K562 (cell line): ENCODE measurements around the gene PRSS27. TPM values are rescaled to one million over a fixed set of nuclear protein-coding genes. Genes with fewer than 3 reads are reported as not detected.
A peak's percentile ranks its signal among the peaks of the same experiment; 100 is the strongest.

Experiments used
- ATAC-seq: fragments of 200-7000 bp; cut with Tn5 transposase; 3 replicates; pipeline ENCODE4 v1.9.1; 2020; ENCODE audit warnings: moderate library complexity
- BruUV-seq: library from RNA; stranded (reverse); fragments of 400-500 nt; replicated peaks from 2 replicates; lab custom pipeline; 2021; lab: Mats Ljungman, UMichigan
- CTCF ChIA-PET: fragments of 300-600 bp; formaldehyde crosslinking; extraction: SDS; loops from one replicate; lab custom pipeline; 2021; ENCODE audit warnings: low intra/inter-chr PET ratio; lab: Yijun Ruan, JAX
- POLR2A ChIA-PET: fragments of 300-600, 350-650 bp; sonication (Branson Sonifier 250); formaldehyde crosslinking; extraction: SDS; loops from one replicate; lab custom pipeline; 2021; ENCODE audit warnings: antibody characterized with exemption, inconsistent platforms; lab: Yijun Ruan, JAX
- DNase-seq, 4 experiments: peaks; one replicate each; pipeline versions ENCODE4 v3.0.0 to v3.0.0-alpha.2; 2011 to 2018; ENCODE audit warnings: low spot score in 3 of 4, mixed read lengths in 3 of 4; ENCODE audit errors: extremely low read depth in 1 of 4
- FAIRE-seq: peaks from 2 replicates; lab custom pipeline; 2011; peaks lifted over from hg19 to GRCh38; lab: Jason Lieb, UNC
- H2AFZ ChIP-seq: 2 replicates; pipeline ENCODE4 v1.6.0; 2011; ENCODE audit warnings: low read depth, low read length, control low read depth, inconsistent platforms
- H3K27ac ChIP-seq: fragments of 200-600 bp; 3 replicates; pipeline ENCODE4 v1.8.0; 2011; ENCODE audit warnings: low read depth, mild to moderate bottlenecking, control low read depth, inconsistent platforms, low read length, moderate library complexity, mixed read lengths; ENCODE audit errors: extremely low read depth
- H3K27me3 ChIP-seq, 2 experiments: fragments of 300-600 bp in 1 of 2; 2 replicates in 1 of 2; 3 replicates in 1 of 2; pipeline versions ENCODE4 v1.6.0 to v1.8.0; 2011; ENCODE audit warnings: inconsistent platforms in 2 of 2, low read length in 2 of 2, mild to moderate bottlenecking in 1 of 2, mixed read lengths in 1 of 2, moderate library complexity in 1 of 2; ENCODE audit not compliant: control insufficient read depth in 2 of 2, insufficient read depth in 2 of 2
- H3K36me3 ChIP-seq: fragments of 300-600 bp; 3 replicates; pipeline ENCODE4 v1.8.0; 2011; ENCODE audit warnings: mild to moderate bottlenecking, low read length, inconsistent platforms; ENCODE audit not compliant: control insufficient read depth, insufficient read depth
- H3K4me1 ChIP-seq, 2 experiments: fragments of 200-600 bp in 1 of 2; replicated peaks in 1 of 2; 2 replicates in 1 of 2; 3 replicates in 1 of 2; pipeline versions ENCODE4 v1.5.1 to v1.8.0; 2011; ENCODE audit warnings: inconsistent platforms in 2 of 2, low read length in 2 of 2, mild to moderate bottlenecking in 1 of 2, mixed read lengths in 1 of 2, moderate library complexity in 1 of 2; ENCODE audit not compliant: control insufficient read depth in 2 of 2, insufficient read depth in 2 of 2
- H3K4me2 ChIP-seq: 2 replicates; pipeline ENCODE4 v1.6.1; 2011; ENCODE audit warnings: low read length, control low read depth, inconsistent platforms, mixed read lengths; ENCODE audit not compliant: insufficient read depth
- H3K4me3 ChIP-seq: fragments of 200-600 bp; sonication (generic), shearing (Covaris generic); 2 replicates; pipeline ENCODE4 v1.5.1; 2016; ENCODE audit warnings: control low read depth, inconsistent platforms
- H3K79me2 ChIP-seq: fragments of 200-600 bp; 3 replicates; pipeline ENCODE4 v1.8.0; 2011; ENCODE audit warnings: low read length, inconsistent platforms; ENCODE audit not compliant: control insufficient read depth, insufficient read depth
- H3K9ac ChIP-seq, 2 experiments: 2 replicates each; pipeline versions ENCODE4 v1.6.0 to v1.6.1; 2011; ENCODE audit warnings: low read depth in 2 of 2, low read length in 2 of 2, control low read depth in 1 of 2, inconsistent platforms in 1 of 2, mild to moderate bottlenecking in 1 of 2, mixed read lengths in 1 of 2; ENCODE audit not compliant: insufficient read depth in 1 of 2
- H3K9me1 ChIP-seq: one replicate; pipeline ENCODE4 v1.6.0; 2011; ENCODE audit warnings: inconsistent platforms, mild to moderate bottlenecking, low read length, moderate library complexity; ENCODE audit not compliant: control insufficient read depth, insufficient read depth
- H3K9me3 ChIP-seq: replicated peaks from 2 replicates; pipeline ENCODE4 v1.5.1; 2011; ENCODE audit warnings: low read depth, low read length, inconsistent platforms; ENCODE audit not compliant: control insufficient read depth, insufficient read depth
- H4K20me1 ChIP-seq: replicated peaks from 2 replicates; pipeline ENCODE4 v1.6.1; 2011; ENCODE audit warnings: low read length, inconsistent platforms, mixed read lengths; ENCODE audit not compliant: control insufficient read depth, insufficient read depth
- CREB3 ChIP-seq: fragments of 450-650 bp; conservative IDR thresholded peaks from 2 replicates; pipeline ENCODE4 v1.6.1; 2016; ENCODE audit warnings: missing genetic modification characterization, low read depth, mild to moderate bottlenecking, missing compliant biosample characterization, moderate library complexity
- HNRNPUL1 ChIP-seq: fragments of 200-400 bp; formaldehyde crosslinking; IDR thresholded peaks from 2 replicates; pipeline ENCODE4 v1.6.1; 2017; ENCODE audit warnings: low read length
- LARP7 ChIP-seq: fragments of 450-650 bp; IDR thresholded peaks from 2 replicates; pipeline ENCODE4 v1.6.1; 2016
- NELFE ChIP-seq: IDR thresholded peaks from 2 replicates; pipeline ENCODE4 v1.6.1; 2011; ENCODE audit warnings: mild to moderate bottlenecking; ENCODE audit not compliant: insufficient read depth, insufficient read length
- NR4A1 ChIP-seq, 2 experiments: fragments of 250-450 bp in 1 of 2; fragments of 450-650 bp in 1 of 2; sonication (Bioruptor Pico) in 1 of 2; IDR thresholded peaks; 2 replicates each; pipeline versions ENCODE4 v1.4.0 to v1.6.1; 2016 to 2020; ENCODE audit warnings: mild to moderate bottlenecking in 2 of 2, missing compliant biosample characterization in 1 of 2, missing genetic modification characterization in 1 of 2, moderate library complexity in 1 of 2
- PPARD ChIP-seq: fragments of 250-450 bp; sonication (Bioruptor Pico); IDR thresholded peaks from 2 replicates; pipeline ENCODE4 v1.8.0; 2022; ENCODE audit warnings: inconsistent platforms, mild to moderate bottlenecking, moderate library complexity
- TBL1XR1 ChIP-seq, 2 experiments: IDR thresholded peaks; 2 replicates each; pipeline ENCODE4 v1.6.1; 2012; ENCODE audit warnings: improper control_type of control experiment in 2 of 2, low read length in 2 of 2, mild to moderate bottlenecking in 1 of 2
- YBX1 ChIP-seq: fragments of 450-650 bp; IDR thresholded peaks from 2 replicates; pipeline ENCODE4 v1.7.1; 2016; ENCODE audit warnings: mild to moderate bottlenecking
- ZSCAN32 ChIP-seq: fragments of 450-650 bp; formaldehyde crosslinking; IDR thresholded peaks from 2 replicates; pipeline ENCODE4 v1.4.0; 2020; ENCODE audit warnings: mild to moderate bottlenecking, moderate library complexity
- WGBS: fragments of 100-300 bp; shearing (Covaris generic); methylation state at CpG from one replicate; pipeline ENCODE4 v1.1.6; 2016; ENCODE audit warnings: low coverage, mixed read lengths; ENCODE audit not compliant: insufficient coverage; ENCODE audit errors: missing lambda C conversion rate; 5-methylcytosine and 5-hydroxymethylcytosine counted together
- in situ Hi-C: fragments of 300-500 bp; cut with MboI; formaldehyde crosslinking; loops from 4 replicates; pipeline ENCODE4 v1.15.0; 2018; ENCODE audit warnings: inconsistent platforms, mixed read lengths
- intact Hi-C: fragments of 100-400 bp; cut with micrococcal nuclease; formaldehyde crosslinking; loops from 2 replicates; pipeline ENCODE4 v1.14.2; 2022
- polyA plus RNA-seq, 8 experiments: library from polyadenylated mRNA; depleted of rRNA in 4 of 8; stranded (reverse) in 5 of 8; unstranded in 3 of 8; fragments of >200 nt; fragmentation: Nextera tagmentation in 2 of 8; fragmentation: Illumina TruSeq in 1 of 8; extraction: Ambion mirVana in 2 of 8; extraction: Trizol in 1 of 8; gene quantifications; 2 replicates each; pipeline versions ENCODE4 v1.2.1 to v1.2.3, GENCODE V29; 2011 to 2014; ENCODE audit warnings: inconsistent platforms in 1 of 8, missing spikeins in 1 of 8
- total RNA-seq, 7 experiments: library from RNA; depleted of rRNA in 6 of 7; stranded (reverse); fragments of >200 nt in 6 of 7; fragmentation: Illumina TruSeq in 2 of 7; extraction: Trizol in 2 of 7; gene quantifications; 2 replicates each; pipeline versions ENCODE4 v1.2.1 to v1.2.3, GENCODE V29; 2011 to 2021; ENCODE audit warnings: low replicate concordance in 1 of 7
- TF ChIP-seq, protein P1 (sequence below): sonication (generic); formaldehyde crosslinking; IDR thresholded peaks from 2 replicates; pipeline ENCODE4 v1.8.1; 2022; ENCODE audit warnings: missing genetic modification reagents
- TF ChIP-seq, protein P2 (sequence below): sonication (generic); formaldehyde crosslinking; IDR thresholded peaks from 2 replicates; pipeline ENCODE4 v1.8.1; 2023; ENCODE audit warnings: mild to moderate bottlenecking, missing genetic modification reagents
- TF ChIP-seq, protein P3 (sequence below): fragments of 450-650 bp; IDR thresholded peaks from 2 replicates; pipeline ENCODE4 v1.6.1; 2014; ENCODE audit warnings: low read depth, mild to moderate bottlenecking, moderate library complexity, borderline replicate concordance

The PRSS27 gene
- total and polyA plus RNA-seq, 9 of the 15 experiments (the other 6 are each of a cell fraction or from before 2014, with no cell fraction given): 0.09 to 0.20 (median 0.17) TPM; not detected in 5

DNA sequence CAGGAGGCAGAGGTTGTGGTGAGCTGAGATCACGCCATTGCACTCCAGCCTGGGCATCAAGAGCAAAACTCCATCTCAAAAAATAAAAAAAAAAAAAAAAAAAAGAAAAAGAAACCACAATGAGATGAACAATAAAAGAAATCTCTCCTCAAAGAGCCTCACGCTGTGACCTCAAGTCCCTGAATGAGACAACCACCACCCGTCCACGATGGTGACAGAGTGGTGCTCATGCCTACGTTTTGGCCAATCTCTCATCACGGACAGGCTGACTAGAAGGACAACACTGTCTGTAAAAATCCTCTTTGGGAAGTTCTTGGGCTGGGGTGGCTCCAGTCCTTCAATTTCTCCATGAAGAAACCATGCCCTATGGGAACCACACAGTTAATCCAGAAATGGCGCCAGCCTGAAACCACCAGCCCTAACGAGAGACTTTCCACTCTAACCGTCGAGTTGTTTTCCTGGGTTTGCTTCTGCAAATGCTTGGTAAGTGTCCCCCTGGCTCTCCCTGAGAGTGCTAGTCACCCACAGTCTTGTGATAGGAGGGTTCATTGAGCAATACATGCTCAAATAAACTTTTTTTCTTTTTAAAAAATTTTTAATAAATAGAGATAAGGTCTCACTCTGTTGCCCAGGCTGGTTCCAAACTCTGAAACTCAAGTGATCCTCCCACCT is 15.0 kb upstream of the PRSS27 start:
- no TSS peak for BruUV-seq
- POLR2A ChIA-PET: interaction anchor here (1.4 kb wide), 1 partner anchor 18 kb away, joined by 6 read pairs; the partner anchor contains the start of gene SRRM2
- no peak for FAIRE-seq
- no peak for DNase-seq
- Histone ChIP-seq H3K79me2 (no peaks in the 10 kb centered on the region), H3K9ac (no peak overlapping the region), H3K4me1 (peaks cover 7 to 28% of the 10 kb centered on the region in 2 experiments; a peak in 4 of 5 replicates), H3K9me1 (no peaks in the 10 kb centered on the region), H4K20me1 (no peaks in the 10 kb centered on the region)
- WGBS: 52% methylated on average over 10 of the region's 10 CpGs
- intact Hi-C loops: no loop called here
- TF ChIP-seq ZSCAN32 (CRISPR knock-in tag): no peak
- TF ChIP-seq CREB3 (tag): no peak
- TF ChIP-seq, protein P1, sequence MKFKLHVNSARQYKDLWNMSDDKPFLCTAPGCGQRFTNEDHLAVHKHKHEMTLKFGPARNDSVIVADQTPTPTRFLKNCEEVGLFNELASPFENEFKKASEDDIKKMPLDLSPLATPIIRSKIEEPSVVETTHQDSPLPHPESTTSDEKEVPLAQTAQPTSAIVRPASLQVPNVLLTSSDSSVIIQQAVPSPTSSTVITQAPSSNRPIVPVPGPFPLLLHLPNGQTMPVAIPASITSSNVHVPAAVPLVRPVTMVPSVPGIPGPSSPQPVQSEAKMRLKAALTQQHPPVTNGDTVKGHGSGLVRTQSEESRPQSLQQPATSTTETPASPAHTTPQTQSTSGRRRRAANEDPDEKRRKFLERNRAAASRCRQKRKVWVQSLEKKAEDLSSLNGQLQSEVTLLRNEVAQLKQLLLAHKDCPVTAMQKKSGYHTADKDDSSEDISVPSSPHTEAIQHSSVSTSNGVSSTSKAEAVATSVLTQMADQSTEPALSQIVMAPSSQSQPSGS: no peak
- no peak for TF ChIP-seq HNRNPUL1
- no peak for TF ChIP-seq YBX1
- TF ChIP-seq, protein P2, sequence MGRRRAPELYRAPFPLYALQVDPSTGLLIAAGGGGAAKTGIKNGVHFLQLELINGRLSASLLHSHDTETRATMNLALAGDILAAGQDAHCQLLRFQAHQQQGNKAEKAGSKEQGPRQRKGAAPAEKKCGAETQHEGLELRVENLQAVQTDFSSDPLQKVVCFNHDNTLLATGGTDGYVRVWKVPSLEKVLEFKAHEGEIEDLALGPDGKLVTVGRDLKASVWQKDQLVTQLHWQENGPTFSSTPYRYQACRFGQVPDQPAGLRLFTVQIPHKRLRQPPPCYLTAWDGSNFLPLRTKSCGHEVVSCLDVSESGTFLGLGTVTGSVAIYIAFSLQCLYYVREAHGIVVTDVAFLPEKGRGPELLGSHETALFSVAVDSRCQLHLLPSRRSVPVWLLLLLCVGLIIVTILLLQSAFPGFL (CRISPR knock-in tag): no peak
- TF ChIP-seq NELFE: no peak
- TF ChIP-seq, protein P3, sequence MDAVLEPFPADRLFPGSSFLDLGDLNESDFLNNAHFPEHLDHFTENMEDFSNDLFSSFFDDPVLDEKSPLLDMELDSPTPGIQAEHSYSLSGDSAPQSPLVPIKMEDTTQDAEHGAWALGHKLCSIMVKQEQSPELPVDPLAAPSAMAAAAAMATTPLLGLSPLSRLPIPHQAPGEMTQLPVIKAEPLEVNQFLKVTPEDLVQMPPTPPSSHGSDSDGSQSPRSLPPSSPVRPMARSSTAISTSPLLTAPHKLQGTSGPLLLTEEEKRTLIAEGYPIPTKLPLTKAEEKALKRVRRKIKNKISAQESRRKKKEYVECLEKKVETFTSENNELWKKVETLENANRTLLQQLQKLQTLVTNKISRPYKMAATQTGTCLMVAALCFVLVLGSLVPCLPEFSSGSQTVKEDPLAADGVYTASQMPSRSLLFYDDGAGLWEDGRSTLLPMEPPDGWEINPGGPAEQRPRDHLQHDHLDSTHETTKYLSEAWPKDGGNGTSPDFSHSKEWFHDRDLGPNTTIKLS: no peak
- TF ChIP-seq PPARD: no peak
- TF ChIP-seq TBL1XR1 (IDR thresholded peaks at IDR 0.05; ENCODE audit: low read length in 2 of 2): no peak
- TF ChIP-seq NR4A1 (CRISPR knock-in tag; IDR thresholded peaks at IDR 0.05): no peak
- no peak for TF ChIP-seq NR4A1 (tag; IDR thresholded peaks at IDR 0.05)
- no peak for TF ChIP-seq LARP7
- TF ChIP-seq, all 486 proteins: peak for 0
- ATAC-seq: no peak
- CTCF ChIA-PET: no interaction called here
- no peaks in the 10 kb centered on the region for H3K27me3 ChIP-seq
- H3K36me3 ChIP-seq: no peaks in the 10 kb centered on the region
- in situ Hi-C loops: no loop called here
- no peak overlapping the region for H3K4me3 ChIP-seq
- H3K4me2 ChIP-seq: no peak overlapping the region
- no peaks in the 10 kb centered on the region for H3K9me3 ChIP-seq
- H2AFZ ChIP-seq: peak overlapping the region; percentile 34; the same call in 1 of the 2 replicates
- H3K27ac ChIP-seq: no peak overlapping the region
